Kidney epithelial cell (primary cell): Measurements from ENCODE around the gene RETREG3. TPM values are rescaled to one million over a fixed set of nuclear protein-coding genes. Genes with fewer than 3 reads are reported as not detected.
"Not testable (repeated sequence)": the region's sequence is repeated elsewhere in the genome, so short reads cannot be mapped to it uniquely, and the experiment has no call there.

Source experiments
- DNase-seq: peaks from one replicate; pipeline ENCODE4 v3.0.0-alpha.2; 2010; ENCODE audit warnings: low read depth
- H3K27me3 ChIP-seq: 2 replicates; pipeline ENCODE4 v1.6.0; 2011; ENCODE audit warnings: low read length; ENCODE audit not compliant: control insufficient read depth, insufficient read depth
- H3K36me3 ChIP-seq: 2 replicates; pipeline ENCODE4 v1.5.1; 2011; ENCODE audit warnings: low read length; ENCODE audit not compliant: control insufficient read depth, insufficient read depth
- H3K4me3 ChIP-seq: 2 replicates; pipeline ENCODE4 v1.5.1; 2011; ENCODE audit warnings: low read depth, mild to moderate bottlenecking, control low read depth, low read length
- total RNA-seq: library from RNA; depleted of rRNA; stranded (reverse); fragments of >200 nt; gene quantifications from 2 replicates; pipeline ENCODE4 v1.2.3, GENCODE V29; 2015
- TF ChIP-seq, protein P1 (sequence below): IDR thresholded peaks from 2 replicates; pipeline ENCODE4 v1.5.1; 2011; ENCODE audit warnings: mild to moderate bottlenecking, moderate library complexity, low read length, control low read depth, inconsistent platforms; ENCODE audit not compliant: insufficient read depth, poor library complexity, severe bottlenecking

The RETREG3 gene
- total RNA-seq, 1 donor from 2014 or later: 68.2 TPM

DNA sequence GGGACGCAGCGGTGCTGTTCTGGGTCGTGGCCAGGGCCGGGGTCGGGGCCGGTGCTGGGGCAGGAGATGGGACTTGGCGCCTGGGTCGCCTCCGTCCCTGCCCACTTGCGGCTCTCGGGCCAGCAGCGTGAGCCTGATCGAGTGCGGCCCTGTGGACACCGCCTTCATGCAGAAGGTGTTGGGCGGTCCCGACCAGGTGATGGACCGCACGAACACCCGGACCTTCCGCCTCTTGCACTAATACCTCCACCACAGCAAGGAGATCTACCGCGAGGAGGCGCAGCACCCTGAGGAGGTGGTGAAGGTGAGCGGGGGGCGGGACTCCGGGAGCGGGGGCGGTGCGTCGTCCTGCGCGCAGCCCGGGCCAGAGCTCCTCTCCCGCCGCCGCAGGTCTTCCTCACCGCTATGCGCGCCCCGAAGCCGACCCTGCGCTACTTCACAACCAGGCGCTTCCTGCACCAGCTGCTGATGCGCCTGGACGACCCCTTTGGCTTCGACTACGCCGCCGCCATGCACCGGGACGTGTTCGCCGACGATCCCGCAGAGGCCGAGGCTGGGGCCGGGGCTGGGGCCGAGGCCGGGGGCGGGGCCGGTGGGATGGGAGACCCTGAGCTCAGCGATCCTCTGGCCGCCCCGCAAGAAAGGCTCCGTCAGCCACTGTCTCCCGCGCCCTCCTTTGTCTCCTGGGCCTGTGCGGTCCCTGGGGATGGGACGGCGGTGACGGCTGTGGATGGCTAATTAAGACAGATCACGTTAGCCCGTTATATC, 60.9 kb downstream of the RETREG3 start:
- H3K36me3 ChIP-seq: no peaks in the 10 kb centered on the region
- H3K4me3 ChIP-seq: peak overlapping the region; percentile 52
- DNase-seq: no peak
- no peaks in the 10 kb centered on the region for H3K27me3 ChIP-seq
- TF ChIP-seq, protein P1, sequence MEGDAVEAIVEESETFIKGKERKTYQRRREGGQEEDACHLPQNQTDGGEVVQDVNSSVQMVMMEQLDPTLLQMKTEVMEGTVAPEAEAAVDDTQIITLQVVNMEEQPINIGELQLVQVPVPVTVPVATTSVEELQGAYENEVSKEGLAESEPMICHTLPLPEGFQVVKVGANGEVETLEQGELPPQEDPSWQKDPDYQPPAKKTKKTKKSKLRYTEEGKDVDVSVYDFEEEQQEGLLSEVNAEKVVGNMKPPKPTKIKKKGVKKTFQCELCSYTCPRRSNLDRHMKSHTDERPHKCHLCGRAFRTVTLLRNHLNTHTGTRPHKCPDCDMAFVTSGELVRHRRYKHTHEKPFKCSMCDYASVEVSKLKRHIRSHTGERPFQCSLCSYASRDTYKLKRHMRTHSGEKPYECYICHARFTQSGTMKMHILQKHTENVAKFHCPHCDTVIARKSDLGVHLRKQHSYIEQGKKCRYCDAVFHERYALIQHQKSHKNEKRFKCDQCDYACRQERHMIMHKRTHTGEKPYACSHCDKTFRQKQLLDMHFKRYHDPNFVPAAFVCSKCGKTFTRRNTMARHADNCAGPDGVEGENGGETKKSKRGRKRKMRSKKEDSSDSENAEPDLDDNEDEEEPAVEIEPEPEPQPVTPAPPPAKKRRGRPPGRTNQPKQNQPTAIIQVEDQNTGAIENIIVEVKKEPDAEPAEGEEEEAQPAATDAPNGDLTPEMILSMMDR: peak; percentile 70

DNA sequence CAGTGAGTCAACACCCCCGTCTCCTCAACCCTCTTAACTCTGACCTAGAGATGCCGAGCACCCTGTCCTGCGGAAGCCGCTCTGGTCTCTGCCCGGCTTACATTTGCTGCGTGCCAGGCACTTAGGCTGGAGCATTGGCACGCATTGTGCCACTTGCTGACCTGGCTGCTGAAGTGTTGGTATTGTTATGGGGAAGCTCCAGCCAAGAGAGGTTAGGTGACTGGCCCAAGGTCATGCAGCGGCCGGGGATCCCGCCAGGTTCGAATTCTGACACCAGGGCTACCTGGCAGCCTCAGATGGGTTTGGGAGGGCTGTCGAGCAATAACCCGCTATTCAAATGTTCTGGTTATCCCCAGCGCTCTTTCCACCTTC, 61.5 kb downstream of the RETREG3 start:
- DNase-seq: no peak
- TF ChIP-seq, protein P1: no peak
- H3K36me3 ChIP-seq: peaks cover under 1% of the 10 kb centered on the region
- H3K27me3 ChIP-seq: no peaks in the 10 kb centered on the region
- no peak overlapping the region for H3K4me3 ChIP-seq

DNA sequence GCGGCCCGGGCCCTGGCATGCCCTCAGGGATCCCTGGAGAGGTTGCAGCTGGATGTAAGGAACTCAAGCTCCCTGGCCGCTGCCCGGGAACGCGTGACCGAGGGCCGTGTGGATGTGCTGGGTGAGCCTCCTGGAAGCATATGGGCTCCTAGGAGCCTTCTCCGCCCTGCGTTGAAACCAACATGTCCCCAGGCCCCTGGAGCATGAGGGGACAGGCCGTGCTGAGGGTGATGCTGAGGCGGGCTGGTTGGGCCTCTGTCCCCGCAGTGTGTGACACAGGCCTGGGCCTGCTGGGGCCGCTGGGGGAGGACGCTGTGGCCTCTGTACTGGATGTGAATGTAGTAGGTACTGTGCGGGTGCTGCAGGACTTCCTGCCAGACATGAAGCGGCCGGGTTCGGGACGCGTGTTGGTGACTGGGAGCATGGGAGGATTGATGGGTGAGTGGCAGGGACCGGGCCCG, 62.1 kb downstream of the RETREG3 start:
- no peak overlapping the region for H3K4me3 ChIP-seq
- no peaks in the 10 kb centered on the region for H3K27me3 ChIP-seq
- DNase-seq: no peak
- H3K36me3 ChIP-seq: peaks cover 1% of the 10 kb centered on the region
- TF ChIP-seq, protein P1: no peak

DNA sequence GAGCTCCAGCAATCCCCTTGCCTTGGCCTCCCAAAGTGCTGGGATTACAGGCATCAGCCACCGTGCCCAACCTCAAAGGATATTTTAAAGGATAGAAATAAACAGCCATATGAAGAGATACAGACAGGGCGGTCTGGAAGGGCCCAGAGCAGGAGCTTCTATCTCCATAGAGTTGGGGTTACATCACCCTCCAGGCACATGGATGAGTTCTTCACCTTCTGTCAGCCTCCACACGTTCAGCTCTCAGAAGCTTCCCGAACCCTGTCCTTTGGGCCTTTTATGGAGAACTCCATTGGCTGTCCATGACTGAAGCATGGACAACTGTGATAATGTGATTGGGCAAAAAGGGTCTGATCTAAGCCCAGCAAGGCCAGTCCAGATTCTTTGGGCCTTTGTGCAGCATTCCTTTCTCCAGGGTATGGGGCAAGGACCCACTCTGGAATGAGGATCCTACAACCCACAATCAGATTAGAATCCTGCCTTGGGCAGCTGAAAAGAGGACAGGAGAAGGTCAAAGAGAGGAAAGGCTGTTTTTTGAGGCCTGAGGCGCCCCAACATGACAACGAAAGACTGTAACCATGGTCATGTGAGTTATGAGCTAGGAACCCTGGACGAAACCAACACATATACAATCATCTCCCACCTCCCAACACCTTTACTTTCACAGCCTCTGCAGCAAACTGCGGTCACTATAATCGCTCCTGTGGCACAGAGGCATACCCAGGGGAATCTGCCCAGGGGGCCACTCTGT, 63.2 kb downstream of the RETREG3 start:
- not testable (repeated sequence) for H3K36me3 ChIP-seq, DNase-seq, H3K27me3 ChIP-seq, H3K4me3 ChIP-seq

DNA sequence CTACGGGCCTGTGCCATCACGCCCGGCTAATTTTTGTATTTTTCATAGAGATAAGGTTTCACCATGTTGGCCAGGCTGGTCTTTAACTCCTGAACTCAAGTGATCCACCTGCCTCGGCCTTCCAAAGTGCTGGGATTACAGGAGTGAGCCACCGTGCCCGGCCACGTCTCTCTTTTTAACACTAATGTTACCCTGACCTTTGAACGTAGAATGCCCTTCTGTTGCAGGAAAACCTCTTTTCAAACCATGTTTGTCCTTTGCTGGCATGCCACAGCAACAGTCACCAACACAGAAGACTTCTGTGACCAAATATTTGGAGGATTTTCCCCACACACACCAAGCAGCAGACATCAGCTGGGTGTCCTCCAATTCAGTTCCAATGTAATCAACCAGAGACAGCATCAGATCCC, 64.3 kb downstream of the RETREG3 start:
- no peak for DNase-seq
- TF ChIP-seq, protein P1: no peak
- Histone ChIP-seq H3K36me3 (peaks cover 1% of the 10 kb centered on the region), H3K27me3 (no peaks in the 10 kb centered on the region), H3K4me3 (no peak overlapping the region)

DNA sequence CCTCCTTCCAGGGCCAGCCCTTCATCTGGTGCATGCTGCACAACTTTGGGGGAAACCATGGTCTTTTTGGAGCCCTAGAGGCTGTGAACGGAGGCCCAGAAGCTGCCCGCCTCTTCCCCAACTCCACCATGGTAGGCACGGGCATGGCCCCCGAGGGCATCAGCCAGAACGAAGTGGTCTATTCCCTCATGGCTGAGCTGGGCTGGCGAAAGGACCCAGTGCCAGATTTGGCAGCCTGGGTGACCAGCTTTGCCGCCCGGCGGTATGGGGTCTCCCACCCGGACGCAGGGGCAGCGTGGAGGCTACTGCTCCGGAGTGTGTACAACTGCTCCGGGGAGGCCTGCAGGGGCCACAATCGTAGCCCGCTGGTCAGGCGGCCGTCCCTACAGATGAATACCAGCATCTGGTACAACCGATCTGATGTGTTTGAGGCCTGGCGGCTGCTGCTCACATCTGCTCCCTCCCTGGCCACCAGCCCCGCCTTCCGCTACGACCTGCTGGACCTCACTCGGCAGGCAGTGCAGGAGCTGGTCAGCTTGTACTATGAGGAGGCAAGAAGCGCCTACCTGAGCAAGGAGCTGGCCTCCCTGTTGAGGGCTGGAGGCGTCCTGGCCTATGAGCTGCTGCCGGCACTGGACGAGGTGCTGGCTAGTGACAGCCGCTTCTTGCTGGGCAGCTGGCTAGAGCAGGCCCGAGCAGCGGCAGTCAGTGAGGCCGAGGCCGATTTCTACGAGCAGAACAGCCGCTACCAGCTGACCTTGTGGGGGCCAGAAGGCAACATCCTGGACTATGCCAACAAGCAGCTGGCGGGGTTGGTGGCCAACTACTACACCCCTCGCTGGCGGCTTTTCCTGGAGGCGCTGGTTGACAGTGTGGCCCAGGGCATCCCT, 65.7 kb downstream of the RETREG3 start:
- H3K27me3 ChIP-seq: no peaks in the 10 kb centered on the region
- H3K4me3 ChIP-seq: no peak overlapping the region
- no peak for DNase-seq
- TF ChIP-seq, protein P1: no peak
- H3K36me3 ChIP-seq: peaks cover 1% of the 10 kb centered on the region
